Measurements from ENCODE around the gene ERBB2. TPM values are rescaled to one million over a fixed set of nuclear protein-coding genes. Genes with fewer than 3 reads are reported as not detected.
A peak's percentile ranks its signal among the peaks of the same experiment; 100 is the strongest.

ERBB2 gene
- total RNA-seq, 4 donors from 2014 or later, result 175 to 439 (median 234) TPM

DNA sequence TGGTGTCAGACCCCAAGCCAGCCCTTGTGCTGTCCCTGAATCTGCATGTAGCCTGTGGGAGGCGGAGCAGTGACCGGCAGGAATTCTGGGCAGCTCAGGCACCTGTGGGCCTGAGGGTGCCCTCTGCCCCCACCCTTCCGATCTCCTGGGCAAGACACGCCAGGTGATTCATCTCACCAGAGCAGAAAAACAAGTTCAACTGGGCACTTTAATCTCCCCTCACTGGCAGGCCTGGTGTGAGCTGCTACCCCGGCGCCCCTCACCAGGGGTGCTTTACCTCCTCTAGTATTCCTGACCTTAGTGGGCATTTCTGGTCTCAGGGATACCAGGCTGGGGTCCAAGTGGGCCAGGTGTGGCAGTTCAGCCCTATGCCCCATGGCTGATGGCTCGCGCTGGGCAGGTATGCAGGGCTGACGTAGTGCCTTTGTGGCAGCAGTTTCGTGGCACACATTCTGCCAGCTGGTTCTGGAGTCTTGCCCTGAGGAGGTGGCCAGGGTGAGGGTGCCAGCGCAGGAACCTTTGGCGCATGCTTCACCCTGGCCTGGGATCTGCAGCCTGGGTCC, 6.0 kb downstream of the ERBB2 start:
- 52% methylated on average over 8 of the region's 12 CpGs; no CpG with 5 or more reads in 1 of the 2 donors for WGBS, 2 donors (ENCODE audit: low coverage in 1 of 2)
- TF ChIP-seq, protein P1, sequence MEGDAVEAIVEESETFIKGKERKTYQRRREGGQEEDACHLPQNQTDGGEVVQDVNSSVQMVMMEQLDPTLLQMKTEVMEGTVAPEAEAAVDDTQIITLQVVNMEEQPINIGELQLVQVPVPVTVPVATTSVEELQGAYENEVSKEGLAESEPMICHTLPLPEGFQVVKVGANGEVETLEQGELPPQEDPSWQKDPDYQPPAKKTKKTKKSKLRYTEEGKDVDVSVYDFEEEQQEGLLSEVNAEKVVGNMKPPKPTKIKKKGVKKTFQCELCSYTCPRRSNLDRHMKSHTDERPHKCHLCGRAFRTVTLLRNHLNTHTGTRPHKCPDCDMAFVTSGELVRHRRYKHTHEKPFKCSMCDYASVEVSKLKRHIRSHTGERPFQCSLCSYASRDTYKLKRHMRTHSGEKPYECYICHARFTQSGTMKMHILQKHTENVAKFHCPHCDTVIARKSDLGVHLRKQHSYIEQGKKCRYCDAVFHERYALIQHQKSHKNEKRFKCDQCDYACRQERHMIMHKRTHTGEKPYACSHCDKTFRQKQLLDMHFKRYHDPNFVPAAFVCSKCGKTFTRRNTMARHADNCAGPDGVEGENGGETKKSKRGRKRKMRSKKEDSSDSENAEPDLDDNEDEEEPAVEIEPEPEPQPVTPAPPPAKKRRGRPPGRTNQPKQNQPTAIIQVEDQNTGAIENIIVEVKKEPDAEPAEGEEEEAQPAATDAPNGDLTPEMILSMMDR (IDR thresholded peaks at IDR 0.05), result peak in 2 of 5 experiments; percentile 18 to 37
- TF ChIP-seq POLR2A (IDR thresholded peaks at IDR 0.05), result peak; percentile 18
- no peak for TF ChIP-seq EP300 (IDR thresholded peaks at IDR 0.05; ENCODE audit: low read depth)
- TF ChIP-seq POLR2AphosphoS5 (IDR thresholded peaks at IDR 0.05), result peak in 2 of 3 donors; percentile 66 to 68
- DNase-seq, result peak; percentile 78
- H3K9me3 ChIP-seq, result no peaks in the 10 kb centered on the region
- no peaks in the 10 kb centered on the region for H3K27me3 ChIP-seq
- H3K27ac ChIP-seq, result peak overlapping the region; percentile 83 to 92 (median 90)
- in situ Hi-C loops (cut with MboI; ENCODE audit: low pct_ligation_motif_present in 1 of 4, low pct_unique_long_range_greater_than_20kb in 1 of 4, low sequenced_read_pairs in 3 of 4), result no loop called here
- peaks cover 0 to 17% (median 3%) of the 10 kb centered on the region in 4 donors for H3K36me3 ChIP-seq
- intact Hi-C loops (cut with DNase I; ENCODE audit: low total_unique reads), result no loop called here
- H3K4me1 ChIP-seq, result peaks cover 38 to 65% (median 64%) of the 10 kb centered on the region in 4 donors
- H3K4me3 ChIP-seq, result peak overlapping the region in 1 of 4 donors; percentile 6

DNA sequence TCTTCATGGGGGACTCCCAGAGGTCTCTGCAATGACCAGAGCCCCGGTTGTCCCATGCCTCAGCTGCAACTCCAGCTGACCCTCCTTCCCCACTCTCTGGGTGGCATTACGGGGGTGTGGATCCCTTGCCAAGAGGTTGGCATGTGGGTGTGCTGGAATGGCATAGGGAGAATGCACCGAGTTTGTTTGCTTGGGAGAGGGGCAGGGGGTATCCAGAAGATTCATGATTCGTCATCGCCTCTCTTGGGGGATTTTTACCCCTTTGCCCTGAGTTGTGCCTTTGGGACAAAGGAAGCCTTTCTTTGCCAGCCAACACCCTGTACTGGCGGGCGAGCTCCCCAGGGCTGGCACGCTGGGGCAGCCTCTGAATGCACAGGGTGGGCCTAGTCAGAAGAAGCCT, 6.5 kb downstream of the ERBB2 start:
- Histone ChIP-seq H3K4me1 (peaks cover 38 to 64% (median 64%) of the 10 kb centered on the region in 4 donors), H3K4me3 (peak overlapping the region in 1 of 4 donors; percentile 6), H3K9me3 (no peaks in the 10 kb centered on the region), H3K27ac (peak overlapping the region; percentile 83 to 92 (median 90)), H3K27me3 (no peaks in the 10 kb centered on the region), H3K36me3 (peaks cover 0 to 21% (median 3%) of the 10 kb centered on the region in 4 donors)
- intact Hi-C loops (cut with DNase I; ENCODE audit: low total_unique reads), result no loop called here
- 45% methylated on average over 7 of the region's 8 CpGs; no CpG with 5 or more reads in 1 of the 2 donors for WGBS, 2 donors (ENCODE audit: low coverage in 1 of 2)
- in situ Hi-C loops (cut with MboI; ENCODE audit: low pct_ligation_motif_present in 1 of 4, low pct_unique_long_range_greater_than_20kb in 1 of 4, low sequenced_read_pairs in 3 of 4), result no loop called here
- TF ChIP-seq EP300 (IDR thresholded peaks at IDR 0.05; ENCODE audit: low read depth) (no peak), POLR2A (IDR thresholded peaks at IDR 0.05) (no peak)
- TF ChIP-seq, protein P1 (IDR thresholded peaks at IDR 0.05), result no peak
- DNase-seq, result no peak

DNA sequence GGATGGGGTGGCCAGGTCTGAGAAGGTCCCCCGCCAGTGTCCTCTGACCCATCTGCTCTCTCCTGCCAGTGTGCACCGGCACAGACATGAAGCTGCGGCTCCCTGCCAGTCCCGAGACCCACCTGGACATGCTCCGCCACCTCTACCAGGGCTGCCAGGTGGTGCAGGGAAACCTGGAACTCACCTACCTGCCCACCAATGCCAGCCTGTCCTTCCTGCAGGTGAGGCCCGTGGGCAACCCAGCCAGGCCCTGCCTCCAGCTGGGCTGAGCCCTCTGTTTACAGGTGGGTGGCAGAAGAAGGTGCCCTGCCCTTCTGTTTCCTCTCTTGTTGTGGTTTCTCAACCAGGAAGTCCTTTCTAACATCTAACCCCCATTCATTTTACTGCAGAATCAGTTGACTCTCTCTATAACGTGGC, 7.1 kb downstream of the ERBB2 start:
- peak; percentile 73 for DNase-seq
- H3K36me3 ChIP-seq, result peaks cover 0 to 24% (median 3%) of the 10 kb centered on the region in 4 donors
- H3K9me3 ChIP-seq, result no peaks in the 10 kb centered on the region
- in situ Hi-C loops (cut with MboI; ENCODE audit: low pct_ligation_motif_present in 1 of 4, low pct_unique_long_range_greater_than_20kb in 1 of 4, low sequenced_read_pairs in 3 of 4), result no loop called here
- H3K27me3 ChIP-seq, result no peaks in the 10 kb centered on the region
- H3K27ac ChIP-seq, result peak overlapping the region; percentile 83 to 92 (median 90)
- TF ChIP-seq EP300 (IDR thresholded peaks at IDR 0.05; ENCODE audit: low read depth), result no peak
- TF ChIP-seq POLR2AphosphoS5 (IDR thresholded peaks at IDR 0.05), result peak; percentile 28 to 62 (median 43)
- peak; percentile 50 for TF ChIP-seq POLR2A (IDR thresholded peaks at IDR 0.05)
- 60% methylated on average over 7 of the region's 7 CpGs; no CpG with 5 or more reads in 1 of the 2 donors for WGBS, 2 donors (ENCODE audit: low coverage in 1 of 2)
- intact Hi-C loops (cut with DNase I; ENCODE audit: low total_unique reads), result no loop called here
- H3K4me3 ChIP-seq, result no peak overlapping the region
- H3K4me1 ChIP-seq, result peaks cover 34 to 62% (median 60%) of the 10 kb centered on the region in 4 donors

DNA sequence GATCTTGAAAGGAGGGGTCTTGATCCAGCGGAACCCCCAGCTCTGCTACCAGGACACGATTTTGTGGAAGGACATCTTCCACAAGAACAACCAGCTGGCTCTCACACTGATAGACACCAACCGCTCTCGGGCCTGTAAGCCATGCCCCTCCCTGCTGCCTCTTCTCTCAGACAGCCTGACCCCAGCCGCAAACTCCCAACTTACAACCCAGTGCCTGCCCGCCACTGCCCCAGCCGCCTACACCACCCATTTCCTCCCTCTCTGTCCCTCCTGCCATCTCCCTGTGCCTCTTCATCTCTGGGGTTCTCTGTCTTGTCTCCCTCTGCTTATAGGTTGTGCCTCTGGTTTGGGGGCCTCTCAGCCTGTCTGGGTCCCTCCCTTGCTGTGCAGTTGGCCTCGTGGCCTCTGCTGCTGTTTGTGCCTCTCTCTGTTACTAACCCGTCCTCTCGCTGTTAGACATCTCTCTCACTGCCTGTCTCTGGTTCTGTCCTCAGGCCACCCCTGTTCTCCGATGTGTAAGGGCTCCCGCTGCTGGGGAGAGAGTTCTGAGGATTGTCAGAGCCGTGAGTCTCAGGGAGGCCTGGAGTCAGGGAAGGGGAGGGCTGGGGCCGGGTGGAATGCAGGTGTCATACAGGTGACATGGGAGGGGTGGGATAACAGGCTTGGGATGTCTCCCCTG, 9.6 kb downstream of the ERBB2 start:
- Histone ChIP-seq H3K9me3 (no peaks in the 10 kb centered on the region), H3K27ac (no peak overlapping the region), H3K4me3 (no peak overlapping the region), H3K36me3 (peaks cover 0 to 30% (median 7%) of the 10 kb centered on the region in 4 donors), H3K4me1 (peaks cover 15 to 39% (median 36%) of the 10 kb centered on the region in 4 donors), H3K27me3 (no peaks in the 10 kb centered on the region)
- WGBS, 2 donors (ENCODE audit: low coverage in 1 of 2), result 67 to 84% methylated on average over 1 to 13 of the region's 14 CpGs
- intact Hi-C loops (cut with DNase I; ENCODE audit: low total_unique reads), result no loop called here
- in situ Hi-C loops (cut with MboI; ENCODE audit: low pct_ligation_motif_present in 1 of 4, low pct_unique_long_range_greater_than_20kb in 1 of 4, low sequenced_read_pairs in 3 of 4), result no loop called here
- no peak for DNase-seq
- TF ChIP-seq POLR2AphosphoS5 (IDR thresholded peaks at IDR 0.05) (no peak), POLR2A (IDR thresholded peaks at IDR 0.05) (no peak), EP300 (IDR thresholded peaks at IDR 0.05; ENCODE audit: low read depth) (no peak)
- TF ChIP-seq, protein P1 (IDR thresholded peaks at IDR 0.05), result no peak

Measured in transverse colon (tissue), 4 donors.